Measurements from ENCODE around the gene SPATA16.
"Not testable (repeated sequence)": the region's sequence is repeated elsewhere in the genome, so short reads cannot be mapped to it uniquely, and the experiment has no call there.

SPATA16 gene

GRCh38 chr3:172875039-172875438 is 266.0 kb downstream of the SPATA16 start:
- Histone ChIP-seq H3K4me1 (ENCODE audit: control insufficient read depth, insufficient read depth, low read length, poor library complexity, severe bottlenecking) (no peaks in the 10 kb centered on the region), H3K9me3 (ENCODE audit: control insufficient read depth, low read length) (no peaks in the 10 kb centered on the region)
- no peak for DNase-seq

GRCh38 chr3:172869784-172870518 is 271.1 kb downstream of the SPATA16 start:
- no peak for DNase-seq
- no peaks in the 10 kb centered on the region for H3K36me3 ChIP-seq (ENCODE audit: control insufficient read depth, insufficient read depth, low read length)
- H3K4me1 ChIP-seq (ENCODE audit: control insufficient read depth, insufficient read depth, low read length, poor library complexity, severe bottlenecking) = no peaks in the 10 kb centered on the region
- H3K4me3 ChIP-seq (ENCODE audit: insufficient read depth, low read depth, low read length, poor library complexity, severe bottlenecking) = no peak overlapping the region
- no peaks in the 10 kb centered on the region for H3K27me3 ChIP-seq (replicated peaks; ENCODE audit: control insufficient read depth, insufficient read depth, low read length, poor library complexity, severe bottlenecking)
- no peaks in the 10 kb centered on the region for H3K9me3 ChIP-seq (ENCODE audit: control insufficient read depth, low read length)
- no peak overlapping the region for H3K27ac ChIP-seq (ENCODE audit: insufficient read depth, low read length, poor library complexity, severe bottlenecking)

More at GRCh38 chr3:172875039-172875438, 266.0 kb downstream of the SPATA16 start:
- Histone ChIP-seq H3K36me3 (ENCODE audit: control insufficient read depth, insufficient read depth, low read length) (no peaks in the 10 kb centered on the region), H3K27me3 (replicated peaks; ENCODE audit: control insufficient read depth, insufficient read depth, low read length, poor library complexity, severe bottlenecking) (no peaks in the 10 kb centered on the region), H3K27ac (ENCODE audit: insufficient read depth, low read length, poor library complexity, severe bottlenecking) (no peak overlapping the region), H3K4me3 (ENCODE audit: insufficient read depth, low read depth, low read length, poor library complexity, severe bottlenecking) (no peak overlapping the region)

DNA sequence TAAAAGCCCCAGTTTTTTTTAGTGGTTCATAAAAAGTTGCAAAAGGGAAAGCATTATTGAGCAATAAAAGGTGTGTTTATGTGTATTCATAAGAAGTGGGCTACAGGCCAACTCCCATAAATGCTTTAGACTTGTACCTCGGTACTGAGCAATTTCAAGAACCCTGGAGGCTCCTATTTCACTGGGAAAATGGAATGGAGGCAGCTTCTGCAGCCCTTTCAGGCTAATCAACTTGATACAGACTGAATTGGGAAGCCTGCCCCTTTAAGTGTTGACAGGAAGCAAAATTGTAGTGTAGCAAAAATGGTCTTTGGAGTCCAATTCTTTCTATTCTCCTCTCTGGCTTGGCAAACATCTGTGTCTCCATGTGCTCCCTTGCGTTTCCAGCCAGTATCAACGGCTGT is 271.7 kb downstream of the SPATA16 start:
- H3K27ac ChIP-seq (ENCODE audit: insufficient read depth, low read length, poor library complexity, severe bottlenecking) = no peak overlapping the region
- H3K36me3 ChIP-seq (ENCODE audit: control insufficient read depth, insufficient read depth, low read length) = no peaks in the 10 kb centered on the region
- H3K27me3 ChIP-seq (replicated peaks; ENCODE audit: control insufficient read depth, insufficient read depth, low read length, poor library complexity, severe bottlenecking) = no peaks in the 10 kb centered on the region
- H3K9me3 ChIP-seq (ENCODE audit: control insufficient read depth, low read length) = no peaks in the 10 kb centered on the region
- H3K4me3 ChIP-seq (ENCODE audit: insufficient read depth, low read depth, low read length, poor library complexity, severe bottlenecking) = no peak overlapping the region
- DNase-seq = no peak
- no peaks in the 10 kb centered on the region for H3K4me1 ChIP-seq (ENCODE audit: control insufficient read depth, insufficient read depth, low read length, poor library complexity, severe bottlenecking)

DNA sequence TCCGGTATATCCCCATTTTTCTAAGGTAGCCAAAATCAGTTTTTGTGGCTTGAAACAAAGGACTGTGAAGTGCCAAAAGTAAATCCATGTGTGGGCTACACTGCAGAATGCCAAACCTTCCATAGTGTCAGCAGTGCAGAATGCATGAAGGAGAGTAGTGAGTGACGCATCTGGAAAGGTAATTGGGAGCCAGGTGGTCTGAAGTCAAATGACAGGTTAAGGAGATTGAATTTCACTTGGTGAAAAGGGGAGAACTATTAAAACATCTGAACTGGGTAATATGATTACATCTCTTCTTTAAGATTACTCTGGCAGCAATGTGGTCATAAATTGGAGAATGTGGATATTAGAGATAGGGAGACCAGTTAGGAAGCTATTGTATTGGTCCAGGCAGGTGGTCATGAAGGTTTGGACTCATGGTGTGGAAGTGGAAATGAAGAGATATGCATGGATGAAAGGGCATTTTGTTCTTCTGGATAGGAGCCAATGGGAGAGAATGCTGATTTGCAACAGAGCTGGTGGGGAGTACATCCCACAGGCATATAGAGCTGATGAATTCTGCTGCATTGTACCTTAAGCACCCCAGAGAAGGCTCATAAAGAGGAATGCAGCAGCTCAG is 272.3 kb downstream of the SPATA16 start:
- H3K4me1 ChIP-seq (ENCODE audit: control insufficient read depth, insufficient read depth, low read length, poor library complexity, severe bottlenecking) = no peaks in the 10 kb centered on the region
- H3K4me3 ChIP-seq (ENCODE audit: insufficient read depth, low read depth, low read length, poor library complexity, severe bottlenecking) = no peak overlapping the region
- H3K27ac ChIP-seq (ENCODE audit: insufficient read depth, low read length, poor library complexity, severe bottlenecking) = no peak overlapping the region
- DNase-seq = no peak
- no peaks in the 10 kb centered on the region for H3K36me3 ChIP-seq (ENCODE audit: control insufficient read depth, insufficient read depth, low read length)
- no peaks in the 10 kb centered on the region for H3K27me3 ChIP-seq (replicated peaks; ENCODE audit: control insufficient read depth, insufficient read depth, low read length, poor library complexity, severe bottlenecking)
- no peaks in the 10 kb centered on the region for H3K9me3 ChIP-seq (ENCODE audit: control insufficient read depth, low read length)

- not testable (repeated sequence) for H3K4me1 ChIP-seq (ENCODE audit: control insufficient read depth, insufficient read depth, low read length, poor library complexity, severe bottlenecking); H3K27ac ChIP-seq (ENCODE audit: insufficient read depth, low read length, poor library complexity, severe bottlenecking)
Observed at GRCh38 chr3:172866726-172867350, 274.2 kb downstream of the SPATA16 start.

DNA sequence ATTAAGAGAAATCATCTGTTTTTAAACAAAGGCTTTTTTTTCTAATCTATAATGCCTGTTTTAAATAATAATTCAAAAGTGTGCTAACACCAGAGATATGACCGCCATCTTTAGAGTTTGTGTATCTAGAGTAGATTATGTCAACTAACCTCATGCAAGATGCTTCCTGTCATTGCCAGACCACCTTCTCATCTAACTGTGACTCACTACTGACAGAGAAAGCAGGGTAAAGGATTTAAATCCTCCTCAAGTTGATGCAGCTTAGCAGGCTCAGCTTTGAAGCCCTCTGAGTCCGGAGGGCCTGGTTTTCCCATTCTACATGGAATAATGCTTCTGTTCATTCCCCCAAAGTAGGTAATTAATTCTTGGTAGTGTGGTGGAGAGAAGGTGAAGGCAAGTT is 282.0 kb downstream of the SPATA16 start:
- H3K27ac ChIP-seq (ENCODE audit: insufficient read depth, low read length, poor library complexity, severe bottlenecking) = no peak overlapping the region
- DNase-seq = no peak
- H3K4me1 ChIP-seq (ENCODE audit: control insufficient read depth, insufficient read depth, low read length, poor library complexity, severe bottlenecking) = no peaks in the 10 kb centered on the region
- no peaks in the 10 kb centered on the region for H3K9me3 ChIP-seq (ENCODE audit: control insufficient read depth, low read length)
- H3K27me3 ChIP-seq (replicated peaks; ENCODE audit: control insufficient read depth, insufficient read depth, low read length, poor library complexity, severe bottlenecking) = peaks cover 2% of the 10 kb centered on the region
- H3K4me3 ChIP-seq (ENCODE audit: insufficient read depth, low read depth, low read length, poor library complexity, severe bottlenecking) = no peak overlapping the region
- H3K36me3 ChIP-seq (ENCODE audit: control insufficient read depth, insufficient read depth, low read length) = no peaks in the 10 kb centered on the region

More at GRCh38 chr3:172866726-172867350, 274.2 kb downstream of the SPATA16 start:
- not testable (repeated sequence) for H3K4me3 ChIP-seq (ENCODE audit: insufficient read depth, low read depth, low read length, poor library complexity, severe bottlenecking); H3K9me3 ChIP-seq (ENCODE audit: control insufficient read depth, low read length); DNase-seq; H3K27me3 ChIP-seq (replicated peaks; ENCODE audit: control insufficient read depth, insufficient read depth, low read length, poor library complexity, severe bottlenecking); H3K36me3 ChIP-seq (ENCODE audit: control insufficient read depth, insufficient read depth, low read length)

DNA sequence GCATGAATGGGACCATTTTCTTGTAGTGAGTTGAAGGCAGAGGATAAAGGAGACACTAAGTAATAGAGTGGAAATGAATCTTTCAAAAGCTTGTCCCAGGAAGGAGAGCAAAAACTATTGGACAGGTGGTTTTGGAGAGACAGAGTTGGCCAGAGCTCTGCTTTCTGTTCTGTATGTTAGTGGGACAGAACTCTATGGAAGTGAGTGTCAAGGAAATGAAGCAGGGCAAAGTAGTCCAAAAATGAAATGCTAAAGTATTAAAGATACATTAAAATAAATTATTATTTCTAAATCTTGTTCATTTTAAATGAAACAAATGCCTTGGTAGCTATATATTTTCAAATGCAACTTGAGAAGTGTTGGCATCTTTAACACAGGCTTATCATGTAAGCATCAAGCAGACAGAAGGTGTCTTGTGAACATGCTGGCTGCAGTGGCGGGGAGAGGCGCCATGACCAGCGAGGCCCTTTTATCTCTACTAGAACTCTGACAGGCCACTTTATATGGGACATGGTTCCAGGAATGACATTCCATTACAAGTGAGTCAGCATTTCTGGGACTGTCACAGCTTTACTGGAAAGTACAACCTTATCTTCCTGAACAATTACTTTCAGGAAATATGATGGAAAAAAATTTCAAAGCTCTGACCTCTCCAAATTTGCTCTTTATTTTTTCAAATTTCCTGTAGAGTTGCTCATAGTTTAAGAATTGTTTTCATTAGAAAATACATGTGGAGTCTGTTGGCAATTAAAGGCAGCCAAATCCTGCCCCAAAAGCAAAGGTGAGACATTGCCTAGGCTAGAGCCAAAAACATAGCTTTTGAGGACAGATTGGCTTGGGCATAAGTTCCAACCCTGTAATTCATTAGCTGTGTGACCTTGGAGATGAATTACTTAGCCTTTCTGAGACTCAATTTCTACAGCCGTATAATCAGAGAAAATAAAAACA is 284.0 kb downstream of the SPATA16 start:
- H3K4me1 ChIP-seq (ENCODE audit: control insufficient read depth, insufficient read depth, low read length, poor library complexity, severe bottlenecking) = no peaks in the 10 kb centered on the region
- peaks cover 2% of the 10 kb centered on the region for H3K27me3 ChIP-seq (replicated peaks; ENCODE audit: control insufficient read depth, insufficient read depth, low read length, poor library complexity, severe bottlenecking)
- H3K9me3 ChIP-seq (ENCODE audit: control insufficient read depth, low read length) = no peaks in the 10 kb centered on the region
- DNase-seq = no peak
- H3K36me3 ChIP-seq (ENCODE audit: control insufficient read depth, insufficient read depth, low read length) = no peaks in the 10 kb centered on the region
- H3K27ac ChIP-seq (ENCODE audit: insufficient read depth, low read length, poor library complexity, severe bottlenecking) = no peak overlapping the region
- H3K4me3 ChIP-seq (ENCODE audit: insufficient read depth, low read depth, low read length, poor library complexity, severe bottlenecking) = no peak overlapping the region

- Histone ChIP-seq H3K36me3 (ENCODE audit: control insufficient read depth, insufficient read depth, low read length) (no peaks in the 10 kb centered on the region), H3K4me3 (ENCODE audit: insufficient read depth, low read depth, low read length, poor library complexity, severe bottlenecking) (no peak overlapping the region), H3K9me3 (ENCODE audit: control insufficient read depth, low read length) (no peaks in the 10 kb centered on the region)
Observed at GRCh38 chr3:172855037-172855436, 286.0 kb downstream of the SPATA16 start.

DNA sequence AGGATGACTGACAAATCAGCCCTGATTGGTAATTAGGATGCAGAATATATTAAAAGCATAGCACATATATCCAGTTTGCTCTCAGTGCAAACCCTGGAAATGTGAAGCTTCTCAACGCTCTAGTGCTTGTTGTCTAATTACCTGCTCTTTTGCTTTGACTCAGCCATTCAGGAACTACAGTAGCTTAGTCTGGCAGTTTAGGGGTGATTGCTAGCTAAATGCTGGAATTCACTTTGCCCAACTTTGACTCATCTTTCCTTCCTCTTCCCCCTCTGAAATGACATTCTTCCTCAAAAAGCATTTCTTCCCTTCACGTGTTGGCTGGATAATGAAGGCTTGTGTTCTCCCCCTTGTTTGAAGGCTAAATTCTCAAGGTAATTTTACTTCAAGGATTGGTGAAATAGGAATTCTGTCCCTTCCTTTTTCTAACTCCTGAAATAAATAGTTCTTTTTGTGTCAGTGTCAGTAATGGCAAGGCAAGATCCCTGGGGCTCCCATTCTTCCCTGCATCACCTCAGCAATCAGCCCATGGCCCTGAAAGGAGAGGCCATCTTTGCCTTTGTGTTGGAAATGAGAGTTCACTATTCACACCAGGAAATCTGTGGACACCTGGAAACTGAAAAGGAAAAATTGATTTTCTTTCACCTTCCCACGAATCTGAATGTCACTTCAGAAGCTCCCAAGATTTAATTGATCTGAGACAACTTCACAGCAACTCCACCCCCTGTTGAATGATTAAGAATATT is 286.9 kb downstream of the SPATA16 start:
- Histone ChIP-seq H3K4me1 (ENCODE audit: control insufficient read depth, insufficient read depth, low read length, poor library complexity, severe bottlenecking) (no peaks in the 10 kb centered on the region), H3K4me3 (ENCODE audit: insufficient read depth, low read depth, low read length, poor library complexity, severe bottlenecking) (no peak overlapping the region), H3K36me3 (ENCODE audit: control insufficient read depth, insufficient read depth, low read length) (no peaks in the 10 kb centered on the region), H3K9me3 (ENCODE audit: control insufficient read depth, low read length) (no peaks in the 10 kb centered on the region), H3K27me3 (replicated peaks; ENCODE audit: control insufficient read depth, insufficient read depth, low read length, poor library complexity, severe bottlenecking) (peaks cover 2% of the 10 kb centered on the region), H3K27ac (ENCODE audit: insufficient read depth, low read length, poor library complexity, severe bottlenecking) (no peak overlapping the region)
- DNase-seq = no peak

More at GRCh38 chr3:172855037-172855436, 286.0 kb downstream of the SPATA16 start:
- Histone ChIP-seq H3K27ac (ENCODE audit: insufficient read depth, low read length, poor library complexity, severe bottlenecking) (no peak overlapping the region), H3K27me3 (replicated peaks; ENCODE audit: control insufficient read depth, insufficient read depth, low read length, poor library complexity, severe bottlenecking) (peaks cover 2% of the 10 kb centered on the region), H3K4me1 (ENCODE audit: control insufficient read depth, insufficient read depth, low read length, poor library complexity, severe bottlenecking) (no peaks in the 10 kb centered on the region)
- DNase-seq = no peak
